B cell (primary cell): ENCODE data around the gene PDK2.

Experiments used
- CTCF ChIP-seq: fragments of 200-600 bp; IDR thresholded peaks from one replicate; pipeline ENCODE4 v1.8.0; 2022; ENCODE audit warnings: antibody characterized with exemption, mild to moderate bottlenecking
- EZH2 ChIP-seq: IDR thresholded peaks from 2 replicates; pipeline ENCODE4 v1.6.1; 2012; ENCODE audit warnings: borderline replicate concordance, low read depth, mild to moderate bottlenecking, moderate library complexity, low read length; ENCODE audit not compliant: insufficient read depth, poor library complexity, severe bottlenecking

- TF ChIP-seq CTCF: no peak
- TF ChIP-seq EZH2: no peak
Measured at GRCh38 chr17:50148226-50149090, 53.3 kb downstream of the PDK2 start.
